LNCAP (cell line): ENCODE measurements around the gene ACTR3C.

Experiments used
- TF ChIP-seq, protein P1 (sequence below): fragments of 450-650 bp; IDR thresholded peaks from 2 replicates; pipeline ENCODE4 v1.5.1; 2017; ENCODE audit warnings: mild to moderate bottlenecking

The ACTR3C gene

GRCh38 chr7:150322833-150323681 is at the start of gene ACTR3C, which contains the start of gene LRRC61:
TSS of gene ACTR3C (minus strand) at chr7:150323545. CDS start at chr7:150295296, 28,249 bp downstream.
TSS of gene LRRC61 (plus strand) at chr7:150323355. CDS start at chr7:150336862, 13,507 bp downstream.
- TF ChIP-seq, protein P1, sequence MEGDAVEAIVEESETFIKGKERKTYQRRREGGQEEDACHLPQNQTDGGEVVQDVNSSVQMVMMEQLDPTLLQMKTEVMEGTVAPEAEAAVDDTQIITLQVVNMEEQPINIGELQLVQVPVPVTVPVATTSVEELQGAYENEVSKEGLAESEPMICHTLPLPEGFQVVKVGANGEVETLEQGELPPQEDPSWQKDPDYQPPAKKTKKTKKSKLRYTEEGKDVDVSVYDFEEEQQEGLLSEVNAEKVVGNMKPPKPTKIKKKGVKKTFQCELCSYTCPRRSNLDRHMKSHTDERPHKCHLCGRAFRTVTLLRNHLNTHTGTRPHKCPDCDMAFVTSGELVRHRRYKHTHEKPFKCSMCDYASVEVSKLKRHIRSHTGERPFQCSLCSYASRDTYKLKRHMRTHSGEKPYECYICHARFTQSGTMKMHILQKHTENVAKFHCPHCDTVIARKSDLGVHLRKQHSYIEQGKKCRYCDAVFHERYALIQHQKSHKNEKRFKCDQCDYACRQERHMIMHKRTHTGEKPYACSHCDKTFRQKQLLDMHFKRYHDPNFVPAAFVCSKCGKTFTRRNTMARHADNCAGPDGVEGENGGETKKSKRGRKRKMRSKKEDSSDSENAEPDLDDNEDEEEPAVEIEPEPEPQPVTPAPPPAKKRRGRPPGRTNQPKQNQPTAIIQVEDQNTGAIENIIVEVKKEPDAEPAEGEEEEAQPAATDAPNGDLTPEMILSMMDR, result peak; percentile 35

DNA sequence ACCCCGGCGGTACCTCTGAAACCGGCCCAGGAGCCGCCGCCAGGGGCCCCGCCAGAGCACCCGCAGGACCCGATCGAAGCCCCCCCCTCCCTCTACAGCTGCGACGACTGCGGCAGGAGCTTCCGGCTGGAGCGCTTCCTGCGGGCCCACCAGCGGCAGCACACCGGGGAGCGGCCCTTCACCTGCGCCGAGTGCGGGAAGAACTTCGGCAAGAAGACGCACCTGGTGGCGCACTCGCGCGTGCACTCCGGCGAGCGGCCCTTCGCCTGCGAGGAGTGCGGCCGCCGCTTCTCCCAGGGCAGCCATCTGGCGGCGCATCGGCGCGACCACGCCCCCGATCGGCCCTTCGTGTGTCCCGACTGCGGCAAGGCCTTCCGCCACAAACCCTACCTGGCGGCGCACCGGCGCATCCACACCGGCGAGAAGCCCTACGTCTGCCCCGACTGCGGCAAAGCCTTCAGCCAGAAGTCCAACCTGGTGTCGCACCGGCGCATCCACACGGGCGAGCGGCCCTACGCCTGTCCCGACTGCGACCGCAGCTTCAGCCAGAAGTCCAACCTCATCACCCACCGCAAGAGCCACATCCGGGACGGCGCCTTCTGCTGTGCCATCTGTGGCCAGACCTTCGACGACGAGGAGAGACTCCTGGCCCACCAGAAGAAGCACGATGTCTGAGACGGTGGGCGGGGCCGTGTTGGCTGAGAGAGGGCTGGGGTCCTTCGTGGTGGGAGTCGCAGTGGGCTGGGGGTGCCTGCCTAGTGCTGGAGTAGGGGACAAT is 49.1 kb upstream of the ACTR3C start:
- TF ChIP-seq, protein P1, result no peak

GRCh38 chr7:150371996-150372270 is 48.6 kb upstream of the ACTR3C start:
- TF ChIP-seq, protein P1, result no peak

DNA sequence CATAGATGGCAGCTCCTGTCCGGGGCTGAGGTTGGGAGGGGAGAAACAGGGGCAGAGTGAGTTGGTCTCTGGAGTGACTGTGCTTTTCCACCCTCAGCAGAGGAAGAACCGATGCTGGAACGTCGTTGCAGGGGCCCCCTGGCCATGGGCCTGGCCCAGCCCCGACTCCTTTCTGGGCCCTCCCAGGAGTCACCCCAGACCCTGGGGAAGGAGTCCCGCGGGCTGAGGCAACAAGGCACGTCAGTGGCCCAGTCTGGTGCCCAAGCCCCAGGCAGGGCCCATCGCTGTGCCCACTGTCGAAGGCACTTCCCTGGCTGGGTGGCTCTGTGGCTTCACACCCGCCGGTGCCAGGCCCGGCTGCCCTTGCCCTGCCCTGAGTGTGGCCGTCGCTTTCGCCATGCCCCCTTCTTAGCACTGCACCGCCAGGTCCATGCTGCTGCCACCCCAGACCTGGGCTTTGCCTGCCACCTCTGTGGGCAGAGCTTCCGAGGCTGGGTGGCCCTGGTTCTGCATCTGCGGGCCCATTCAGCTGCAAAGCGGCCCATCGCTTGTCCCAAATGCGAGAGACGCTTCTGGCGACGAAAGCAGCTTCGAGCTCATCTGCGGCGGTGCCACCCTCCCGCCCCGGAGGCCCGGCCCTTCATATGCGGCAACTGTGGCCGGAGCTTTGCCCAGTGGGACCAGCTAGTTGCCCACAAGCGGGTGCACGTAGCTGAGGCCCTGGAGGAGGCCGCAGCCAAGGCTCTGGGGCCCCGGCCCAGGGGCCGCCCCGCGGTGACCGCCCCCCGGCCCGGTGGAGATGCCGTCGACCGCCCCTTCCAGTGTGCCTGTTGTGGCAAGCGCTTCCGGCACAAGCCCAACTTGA is 48.0 kb upstream of the ACTR3C start:
- TF ChIP-seq, protein P1, result no peak

- TF ChIP-seq, protein P1, result no peak
Measured at GRCh38 chr7:150370612-150371071, 47.3 kb upstream of the ACTR3C start.

GRCh38 chr7:150369748-150370501 is 46.6 kb upstream of the ACTR3C start:
- TF ChIP-seq, protein P1, result no peak
